H9 (cell line): ENCODE results near the gene SYT9. TPM values are rescaled to one million over a fixed set of nuclear protein-coding genes. Genes with fewer than 3 reads are reported as not detected.

ENCODE experiments used
- DNase-seq: peaks from one replicate; pipeline ENCODE4 v3.0.0-alpha.2; 2017
- H2AFZ ChIP-seq: one replicate; pipeline ENCODE4 v1.6.1; 2013; ENCODE audit warnings: mild to moderate bottlenecking, low read length, control low read depth, moderate library complexity
- H2AK5ac ChIP-seq: 2 replicates; pipeline ENCODE4 v1.6.1; 2013; ENCODE audit warnings: low read length, control low read depth, mixed read lengths; ENCODE audit not compliant: insufficient read length
- H2BK120ac ChIP-seq: one replicate; pipeline ENCODE4 v1.6.1; 2013; ENCODE audit warnings: low read depth, mild to moderate bottlenecking, low read length, control low read depth, inconsistent platforms; ENCODE audit not compliant: poor library complexity, severe bottlenecking
- H2BK12ac ChIP-seq: 2 replicates; pipeline ENCODE4 v1.6.1; 2013; ENCODE audit warnings: low read length, control low read depth, mixed read lengths, low read depth; ENCODE audit not compliant: insufficient read length
- H2BK15ac ChIP-seq: 2 replicates; pipeline ENCODE4 v1.6.1; 2013; ENCODE audit warnings: low read depth, low read length, control low read depth
- H2BK20ac ChIP-seq: one replicate; pipeline ENCODE4 v1.6.1; 2013; ENCODE audit warnings: low read depth, mild to moderate bottlenecking, low read length, control low read depth, inconsistent platforms; ENCODE audit not compliant: poor library complexity, severe bottlenecking
- H2BK5ac ChIP-seq: 2 replicates; pipeline ENCODE4 v1.6.1; 2013; ENCODE audit warnings: low read length, control low read depth, mixed read lengths; ENCODE audit not compliant: insufficient read length
- H3K14ac ChIP-seq: 2 replicates; pipeline ENCODE4 v1.6.1; 2013; ENCODE audit warnings: low read length, control low read depth; ENCODE audit not compliant: insufficient read depth
- H3K18ac ChIP-seq: 2 replicates; pipeline ENCODE4 v1.6.1; 2013; ENCODE audit warnings: low read depth, mild to moderate bottlenecking, mixed read lengths, low read length, control low read depth; ENCODE audit not compliant: insufficient read length
- H3K23ac ChIP-seq: 2 replicates; pipeline ENCODE4 v1.6.1; 2013; ENCODE audit warnings: low read length, control low read depth, mixed read lengths, low read depth; ENCODE audit not compliant: insufficient read length
- H3K23me2 ChIP-seq: 2 replicates; pipeline ENCODE4 v1.6.1; 2013; ENCODE audit warnings: low read depth, mild to moderate bottlenecking, mixed read lengths, low read length, control low read depth; ENCODE audit not compliant: insufficient read length, poor library complexity, severe bottlenecking
- H3K27ac ChIP-seq: 2 replicates; pipeline ENCODE4 v1.5.1; 2013; ENCODE audit warnings: low read length, control low read depth, mixed read lengths, low read depth; ENCODE audit not compliant: insufficient read length
- H3K27me3 ChIP-seq: 2 replicates; pipeline ENCODE4 v1.6.1; 2013; ENCODE audit warnings: low read length, control low read depth, inconsistent platforms; ENCODE audit not compliant: insufficient read depth
- H3K4ac ChIP-seq: 2 replicates; pipeline ENCODE4 v1.6.1; 2013; ENCODE audit warnings: low read depth, mild to moderate bottlenecking, control low read depth, inconsistent platforms, low read length, moderate library complexity
- H3K4me1 ChIP-seq: 2 replicates; pipeline ENCODE4 v1.6.1; 2013; ENCODE audit warnings: low read length, control low read depth, inconsistent platforms; ENCODE audit not compliant: insufficient read depth
- H3K4me2 ChIP-seq: 2 replicates; pipeline ENCODE4 v1.6.1; 2013; ENCODE audit warnings: low read length, control low read depth, mixed read lengths; ENCODE audit not compliant: insufficient read length, insufficient read depth
- H3K56ac ChIP-seq: 2 replicates; pipeline ENCODE4 v1.6.1; 2013; ENCODE audit warnings: low read depth, mild to moderate bottlenecking, mixed read lengths, low read length, control low read depth; ENCODE audit not compliant: insufficient read length
- H3K79me1 ChIP-seq: 2 replicates; pipeline ENCODE4 v1.6.1; 2013; ENCODE audit warnings: low read depth, mild to moderate bottlenecking, moderate library complexity, low read length, control low read depth, inconsistent platforms; ENCODE audit not compliant: insufficient read depth, poor library complexity, severe bottlenecking
- H3K79me2 ChIP-seq: 2 replicates; pipeline ENCODE4 v1.6.1; 2013; ENCODE audit warnings: low read length, control low read depth, inconsistent platforms; ENCODE audit not compliant: insufficient read depth
- H3K9ac ChIP-seq: 2 replicates; pipeline ENCODE4 v1.6.1; 2013; ENCODE audit warnings: low read length, control low read depth, mixed read lengths; ENCODE audit not compliant: insufficient read length; ENCODE audit errors: extremely low read depth
- H3K9me3 ChIP-seq: one replicate; pipeline ENCODE4 v1.6.1; 2013; ENCODE audit warnings: low read depth, low read length, inconsistent platforms; ENCODE audit not compliant: control insufficient read depth
- H3T11ph ChIP-seq: one replicate; pipeline ENCODE4 v1.6.1; 2013; ENCODE audit warnings: mild to moderate bottlenecking, low read length, control low read depth, inconsistent platforms
- H4K20me1 ChIP-seq: one replicate; pipeline ENCODE4 v1.6.1; 2013; ENCODE audit not compliant: control insufficient read depth, insufficient read length, insufficient read depth
- H4K5ac ChIP-seq: 2 replicates; pipeline ENCODE4 v1.6.1; 2013; ENCODE audit warnings: low read depth, mild to moderate bottlenecking, mixed read lengths, low read length, control low read depth; ENCODE audit not compliant: insufficient read length
- H4K8ac ChIP-seq: replicated peaks from 2 replicates; pipeline ENCODE4 v1.6.1; 2013; ENCODE audit warnings: low read length, control low read depth, mixed read lengths, low read depth; ENCODE audit not compliant: insufficient read length
- H4K91ac ChIP-seq: 2 replicates; pipeline ENCODE4 v1.6.1; 2013; ENCODE audit warnings: low read depth, mild to moderate bottlenecking, moderate library complexity, mixed read lengths, low read length, control low read depth; ENCODE audit not compliant: insufficient read length
- H3K27ac Mint-ChIP-seq, 3 experiments: 2 replicates in 2 of 3; 3 replicates in 1 of 3; pipeline ENCODE4 v1.8.0; 2020 to 2021; ENCODE audit warnings: mixed read lengths in 3 of 3, mild to moderate bottlenecking in 1 of 3, moderate library complexity in 1 of 3
- H3K27me3 Mint-ChIP-seq: 2 replicates; pipeline ENCODE4 v1.8.0; 2021; ENCODE audit warnings: low read depth, mild to moderate bottlenecking, moderate library complexity, mixed read lengths
- H3K36me3 Mint-ChIP-seq, 3 experiments: 2 replicates in 2 of 3; 3 replicates in 1 of 3; pipeline ENCODE4 v1.8.0; 2020 to 2021; ENCODE audit warnings: low read depth in 3 of 3, mixed read lengths in 3 of 3; ENCODE audit not compliant: insufficient read depth in 1 of 3
- H3K4me1 Mint-ChIP-seq, 2 experiments: 2 replicates each; pipeline ENCODE4 v1.8.0; 2020; ENCODE audit warnings: mixed read lengths in 2 of 2
- H3K4me3 Mint-ChIP-seq, 2 experiments: 2 replicates in 1 of 2; 3 replicates in 1 of 2; pipeline ENCODE4 v1.8.0; 2020 to 2021; ENCODE audit warnings: mild to moderate bottlenecking in 2 of 2, mixed read lengths in 2 of 2, moderate library complexity in 1 of 2
- H3K9me3 Mint-ChIP-seq, 2 experiments: 2 replicates in 1 of 2; 3 replicates in 1 of 2; pipeline ENCODE4 v1.8.0; 2020; ENCODE audit warnings: mild to moderate bottlenecking in 2 of 2, mixed read lengths in 2 of 2, moderate library complexity in 1 of 2
- total RNA-seq: library from RNA; stranded (reverse); gene quantifications from 2 replicates; pipeline ENCODE4 v1.2.1, GENCODE V29; 2021
- TF ChIP-seq, protein P1 (sequence below): fragments of 200-600 bp; sonication (generic); conservative IDR thresholded peaks from 3 replicates; pipeline ENCODE4 v1.8.0; 2021; ENCODE audit warnings: antibody characterized with exemption, mild to moderate bottlenecking

Gene SYT9
- total RNA-seq, 1 experiment from 2014 or later: 0.63 TPM

DNA sequence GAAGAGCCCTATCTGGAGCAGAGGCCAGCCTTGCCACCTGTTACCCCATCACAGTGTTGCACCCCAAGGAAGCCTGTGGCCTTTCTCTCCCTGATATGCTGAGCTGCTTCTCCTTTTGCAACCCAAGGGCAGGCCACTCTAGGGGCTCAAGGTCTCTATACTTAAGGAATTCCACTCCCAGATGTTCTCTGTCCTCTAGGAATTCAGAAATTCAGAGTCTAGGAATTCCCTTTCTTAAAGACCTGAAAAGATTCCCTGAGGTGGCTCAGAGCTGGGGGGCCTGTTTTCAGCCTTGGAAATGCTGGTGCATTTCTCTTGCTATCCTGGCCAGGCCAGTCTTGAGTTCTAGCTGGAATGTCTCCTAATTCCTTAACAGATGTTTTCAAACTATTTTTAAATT, 165.6 kb downstream of the SYT9 start:
- Histone ChIP-seq H3K4me2 (no peak overlapping the region), H3K18ac (no peak overlapping the region), H2BK20ac (no peak overlapping the region), H3K27me3 (no peaks in the 10 kb centered on the region; the same call in 1 of the 2 replicates), H4K5ac (no peak overlapping the region), H3K23ac (no peak overlapping the region), H4K20me1 (no peaks in the 10 kb centered on the region), H3K79me1 (no peaks in the 10 kb centered on the region), H4K91ac (no peak overlapping the region), H3K9me3 (no peaks in the 10 kb centered on the region), H2AFZ (no peak overlapping the region), H3K79me2 (no peaks in the 10 kb centered on the region), H3K27ac (no peak overlapping the region), H3K4me1 (peaks cover 15% of the 10 kb centered on the region; the same call in 1 of the 2 replicates), H3K14ac (no peak overlapping the region), H3T11ph (no peak overlapping the region), H2BK5ac (no peak overlapping the region), H2AK5ac (no peak overlapping the region), H2BK15ac (no peak overlapping the region), H3K23me2 (no peaks in the 10 kb centered on the region), H2BK12ac (no peak overlapping the region), H3K4ac (no peak overlapping the region), H3K9ac (no peak overlapping the region), H2BK120ac (no peak overlapping the region), H4K8ac (no peak overlapping the region), H3K56ac (no peak overlapping the region)
- Mint-ChIP-seq H3K4me3 (no peak overlapping the region), H3K27me3 (no peaks in the 10 kb centered on the region; the same call in 1 of the 2 replicates), H3K9me3 (no peaks in the 10 kb centered on the region), H3K4me1 (peaks cover 29 to 34% of the 10 kb centered on the region in 2 experiments), H3K27ac (no peak overlapping the region), H3K36me3 (no peaks in the 10 kb centered on the region; a peak in 1 of 7 replicates)
- no peak for DNase-seq
- TF ChIP-seq, protein P1, sequence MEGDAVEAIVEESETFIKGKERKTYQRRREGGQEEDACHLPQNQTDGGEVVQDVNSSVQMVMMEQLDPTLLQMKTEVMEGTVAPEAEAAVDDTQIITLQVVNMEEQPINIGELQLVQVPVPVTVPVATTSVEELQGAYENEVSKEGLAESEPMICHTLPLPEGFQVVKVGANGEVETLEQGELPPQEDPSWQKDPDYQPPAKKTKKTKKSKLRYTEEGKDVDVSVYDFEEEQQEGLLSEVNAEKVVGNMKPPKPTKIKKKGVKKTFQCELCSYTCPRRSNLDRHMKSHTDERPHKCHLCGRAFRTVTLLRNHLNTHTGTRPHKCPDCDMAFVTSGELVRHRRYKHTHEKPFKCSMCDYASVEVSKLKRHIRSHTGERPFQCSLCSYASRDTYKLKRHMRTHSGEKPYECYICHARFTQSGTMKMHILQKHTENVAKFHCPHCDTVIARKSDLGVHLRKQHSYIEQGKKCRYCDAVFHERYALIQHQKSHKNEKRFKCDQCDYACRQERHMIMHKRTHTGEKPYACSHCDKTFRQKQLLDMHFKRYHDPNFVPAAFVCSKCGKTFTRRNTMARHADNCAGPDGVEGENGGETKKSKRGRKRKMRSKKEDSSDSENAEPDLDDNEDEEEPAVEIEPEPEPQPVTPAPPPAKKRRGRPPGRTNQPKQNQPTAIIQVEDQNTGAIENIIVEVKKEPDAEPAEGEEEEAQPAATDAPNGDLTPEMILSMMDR: no peak
